ENCODE results near the gene PNPLA6. TPM values are rescaled to one million over a fixed set of nuclear protein-coding genes. Genes with fewer than 3 reads are reported as not detected.

The PNPLA6 gene
- total and polyA plus RNA-seq, 9 of the 15 experiments (the other 6 are each of a cell fraction or from before 2014, with no cell fraction given): 0.07 to 30.2 (median 8.3) TPM

DNA sequence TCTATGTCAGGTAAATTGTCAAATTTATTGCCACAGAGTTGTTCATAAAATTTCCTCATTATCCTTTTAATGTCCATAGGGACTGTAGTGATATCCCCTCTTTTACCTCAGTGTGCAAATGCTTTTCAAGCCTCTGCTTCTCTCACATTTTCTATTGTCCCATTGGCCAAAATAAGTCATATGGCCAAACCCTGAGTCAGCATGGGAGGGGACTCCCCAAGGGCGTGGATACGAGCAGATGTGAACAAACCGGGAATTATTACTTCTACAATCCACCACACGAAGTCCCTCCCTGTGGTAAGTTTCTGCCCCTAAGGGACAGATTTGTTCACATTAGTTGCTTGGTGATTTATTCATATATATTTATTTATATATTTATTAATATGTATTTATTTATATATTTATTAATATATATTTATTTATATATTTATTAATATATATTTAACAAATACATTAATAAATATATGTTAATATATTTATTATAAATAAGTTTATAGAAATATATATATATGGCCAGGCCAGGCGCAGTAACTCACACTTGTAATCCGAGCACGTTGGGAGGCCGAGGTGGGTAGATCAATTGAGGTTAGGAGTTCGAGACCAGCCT is 40.0 kb downstream of the PNPLA6 start (continued):
- TF ChIP-seq RBFOX2 (IDR thresholded peaks at IDR 0.05; ENCODE audit: low read depth, low read length) (no peak), MAFF (IDR thresholded peaks at IDR 0.05; ENCODE audit: low read length) (peak; percentile 77), ARHGAP35 (IDR thresholded peaks at IDR 0.05; ENCODE audit: partially characterized antibody) (no peak), RUNX1 (IDR thresholded peaks at IDR 0.05; ENCODE audit: low read depth) (no peak), MAFK (IDR thresholded peaks at IDR 0.05; ENCODE audit: low read length) (peak; percentile 73), NFE2 (IDR thresholded peaks at IDR 0.05; ENCODE audit: low read depth) (0 out of 2 replicates have a peak, but pooled peaks have one; percentile 32), C11orf30 (IDR thresholded peaks at IDR 0.05; ENCODE audit: low read depth) (peak; percentile 89), SPI1 (IDR thresholded peaks at IDR 0.05; ENCODE audit: borderline replicate concordance, low read depth, low read length) (no peak), ZNF232 (CRISPR knock-in tag; IDR thresholded peaks at IDR 0.05) (no peak), LARP7 (IDR thresholded peaks at IDR 0.05) (no peak), STAG1 (CRISPR knock-in tag; IDR thresholded peaks at IDR 0.05; ENCODE audit: borderline replicate concordance) (no peak), FOXK1 (CRISPR knock-in tag; IDR thresholded peaks at IDR 0.05; ENCODE audit: borderline replicate concordance) (no peak), IRF2 (CRISPR knock-in tag; IDR thresholded peaks at IDR 0.05) (no peak), POLR3A (IDR thresholded peaks at IDR 0.05; ENCODE audit: borderline replicate concordance, extremely low read depth, insufficient read depth, insufficient read length) (no peak), ZNF316 (IDR thresholded peaks at IDR 0.05) (peak; percentile 94)
- TF ChIP-seq, protein P1, sequence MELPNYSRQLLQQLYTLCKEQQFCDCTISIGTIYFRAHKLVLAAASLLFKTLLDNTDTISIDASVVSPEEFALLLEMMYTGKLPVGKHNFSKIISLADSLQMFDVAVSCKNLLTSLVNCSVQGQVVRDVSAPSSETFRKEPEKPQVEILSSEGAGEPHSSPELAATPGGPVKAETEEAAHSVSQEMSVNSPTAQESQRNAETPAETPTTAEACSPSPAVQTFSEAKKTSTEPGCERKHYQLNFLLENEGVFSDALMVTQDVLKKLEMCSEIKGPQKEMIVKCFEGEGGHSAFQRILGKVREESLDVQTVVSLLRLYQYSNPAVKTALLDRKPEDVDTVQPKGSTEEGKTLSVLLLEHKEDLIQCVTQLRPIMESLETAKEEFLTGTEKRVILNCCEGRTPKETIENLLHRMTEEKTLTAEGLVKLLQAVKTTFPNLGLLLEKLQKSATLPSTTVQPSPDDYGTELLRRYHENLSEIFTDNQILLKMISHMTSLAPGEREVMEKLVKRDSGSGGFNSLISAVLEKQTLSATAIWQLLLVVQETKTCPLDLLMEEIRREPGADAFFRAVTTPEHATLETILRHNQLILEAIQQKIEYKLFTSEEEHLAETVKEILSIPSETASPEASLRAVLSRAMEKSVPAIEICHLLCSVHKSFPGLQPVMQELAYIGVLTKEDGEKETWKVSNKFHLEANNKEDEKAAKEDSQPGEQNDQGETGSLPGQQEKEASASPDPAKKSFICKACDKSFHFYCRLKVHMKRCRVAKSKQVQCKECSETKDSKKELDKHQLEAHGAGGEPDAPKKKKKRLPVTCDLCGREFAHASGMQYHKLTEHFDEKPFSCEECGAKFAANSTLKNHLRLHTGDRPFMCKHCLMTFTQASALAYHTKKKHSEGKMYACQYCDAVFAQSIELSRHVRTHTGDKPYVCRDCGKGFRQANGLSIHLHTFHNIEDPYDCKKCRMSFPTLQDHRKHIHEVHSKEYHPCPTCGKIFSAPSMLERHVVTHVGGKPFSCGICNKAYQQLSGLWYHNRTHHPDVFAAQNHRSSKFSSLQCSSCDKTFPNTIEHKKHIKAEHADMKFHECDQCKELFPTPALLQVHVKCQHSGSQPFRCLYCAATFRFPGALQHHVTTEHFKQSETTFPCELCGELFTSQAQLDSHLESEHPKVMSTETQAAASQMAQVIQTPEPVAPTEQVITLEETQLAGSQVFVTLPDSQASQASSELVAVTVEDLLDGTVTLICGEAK (IDR thresholded peaks at IDR 0.05): no peak
- TF ChIP-seq, protein P1 (CRISPR knock-in tag; IDR thresholded peaks at IDR 0.05): no peak
- TF ChIP-seq, protein P2, sequence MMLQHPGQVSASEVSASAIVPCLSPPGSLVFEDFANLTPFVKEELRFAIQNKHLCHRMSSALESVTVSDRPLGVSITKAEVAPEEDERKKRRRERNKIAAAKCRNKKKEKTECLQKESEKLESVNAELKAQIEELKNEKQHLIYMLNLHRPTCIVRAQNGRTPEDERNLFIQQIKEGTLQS (IDR thresholded peaks at IDR 0.05): peak; percentile 44
- TF ChIP-seq, protein P2 (CRISPR knock-in tag; conservative IDR thresholded peaks at IDR 0.05): no peak
- TF ChIP-seq, protein P3, sequence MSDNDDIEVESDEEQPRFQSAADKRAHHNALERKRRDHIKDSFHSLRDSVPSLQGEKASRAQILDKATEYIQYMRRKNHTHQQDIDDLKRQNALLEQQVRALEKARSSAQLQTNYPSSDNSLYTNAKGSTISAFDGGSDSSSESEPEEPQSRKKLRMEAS (CRISPR knock-in tag; IDR thresholded peaks at IDR 0.05): no peak
